Tibial nerve (tissue), 4 donors: ENCODE results near the gene HOXA11. TPM values are rescaled to one million over a fixed set of nuclear protein-coding genes. Genes with fewer than 3 reads are reported as not detected.

Source experiments
- DNase-seq, 2 donors: peaks; one replicate each; pipeline ENCODE4 v3.0.0-alpha.2; 2019; ENCODE audit warnings: low spot score in 2 of 2
- H3K27ac ChIP-seq, 4 donors: fragments of 200-600 bp; sonication (generic) in 3 of 4; one replicate each; pipeline ENCODE4 v1.5.1; 2017 to 2019; ENCODE audit warnings: mild to moderate bottlenecking in 1 of 4
- H3K27me3 ChIP-seq, 2 donors: fragments of 200-600 bp; sonication (generic) in 1 of 2; one replicate each; pipeline versions ENCODE4 v1.5.1 to v1.6.0; 2017 to 2019
- H3K36me3 ChIP-seq, 3 donors: fragments of 200-600 bp; sonication (generic); one replicate each; pipeline ENCODE4 v1.5.1; 2018 to 2019
- H3K4me1 ChIP-seq, 4 donors: fragments of 200-600 bp; sonication (generic) in 3 of 4; one replicate each; pipeline ENCODE4 v1.5.1; 2017 to 2019
- H3K4me3 ChIP-seq, 4 donors: fragments of 200-600 bp; sonication (generic) in 3 of 4; one replicate each; pipeline ENCODE4 v1.5.1; 2017 to 2019; ENCODE audit warnings: mild to moderate bottlenecking in 1 of 4, moderate library complexity in 1 of 4
- H3K9me3 ChIP-seq, 4 donors: fragments of 200-600 bp; sonication (generic) in 3 of 4; one replicate each; pipeline ENCODE4 v1.5.1; 2017 to 2019
- EP300 ChIP-seq, 2 donors: sonication (generic); formaldehyde crosslinking; IDR thresholded peaks; one replicate each; pipeline ENCODE4 v1.6.1; 2017; ENCODE audit warnings: antibody characterized with exemption in 2 of 2, mild to moderate bottlenecking in 1 of 2
- POLR2A ChIP-seq, 2 donors: fragments of 450-650 bp; IDR thresholded peaks; one replicate each; pipeline ENCODE4 v1.6.1; 2017; ENCODE audit warnings: antibody characterized with exemption in 2 of 2, mild to moderate bottlenecking in 2 of 2, moderate library complexity in 2 of 2
- WGBS, 2 donors: methylation state at CpG; one replicate each; pipeline ENCODE4 v1.1.5; 2018; 5-methylcytosine and 5-hydroxymethylcytosine counted together
- total RNA-seq, 4 donors: library from RNA; depleted of rRNA; stranded (reverse); fragments of >200 nt; gene quantifications; one replicate each; pipeline ENCODE4 v1.1.0, GENCODE V29; 2016
- TF ChIP-seq, protein P1 (sequence below), 5 experiments: fragments of 200-600 bp in 3 of 5; fragments of 450-650 bp in 2 of 5; sonication (generic) in 3 of 5; IDR thresholded peaks; one replicate each; pipeline ENCODE4 v1.5.1; 2016 to 2019; ENCODE audit warnings: antibody characterized with exemption in 5 of 5, mild to moderate bottlenecking in 3 of 5, moderate library complexity in 2 of 5

The HOXA11 gene
- total RNA-seq, 4 donors from 2014 or later: 5.0 to 13.2 (median 9.5) TPM

DNA sequence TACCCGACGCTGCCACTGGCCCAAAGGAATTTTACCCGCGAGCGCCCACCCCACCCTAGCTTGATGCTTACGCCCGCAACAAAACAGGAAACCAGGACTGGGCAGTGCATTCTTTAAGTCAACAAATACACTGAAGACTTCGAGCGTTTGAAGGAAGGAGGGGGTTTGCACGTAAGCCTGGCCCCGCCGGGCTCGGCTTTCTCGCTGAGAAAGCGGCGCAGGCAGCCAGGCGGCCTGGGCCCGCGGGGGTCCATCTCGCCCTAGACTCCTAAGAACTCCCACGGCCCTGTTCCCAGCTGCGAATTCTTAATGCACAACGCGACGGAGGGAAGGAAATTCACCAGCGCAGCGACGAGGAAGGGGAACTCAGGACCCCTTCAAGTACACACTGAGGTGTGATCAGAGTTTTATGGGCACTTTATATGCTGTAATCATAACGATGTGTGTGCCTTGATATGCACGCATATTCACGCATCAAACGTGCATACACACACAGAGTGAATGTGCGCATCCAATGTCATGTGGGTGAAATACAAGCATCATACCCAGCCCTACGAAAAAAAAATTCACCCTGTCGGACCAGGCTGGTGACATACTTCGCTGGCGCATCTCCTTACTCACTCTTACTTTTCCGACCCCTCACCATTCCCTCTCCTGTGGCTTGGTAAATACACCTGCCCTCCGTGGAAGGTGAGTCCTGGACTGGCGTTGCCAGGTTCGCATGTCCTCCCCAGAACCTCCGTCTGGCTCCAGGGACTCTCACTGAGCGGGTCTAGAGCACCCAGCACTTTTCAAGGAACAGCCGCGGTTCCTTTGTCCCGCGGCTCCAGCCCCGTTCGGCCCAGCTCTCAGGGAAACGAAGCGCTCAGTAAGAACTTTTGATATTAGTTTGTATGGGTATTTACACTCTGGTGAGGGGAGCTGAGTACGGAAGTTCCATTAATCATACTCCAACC is 20.6 kb upstream of the HOXA11 start:
- peak overlapping the region in 2 of 4 donors; percentile 6 to 35 for H3K4me3 ChIP-seq
- DNase-seq: no peak
- TF ChIP-seq EP300 (IDR thresholded peaks at IDR 0.05) (no peak), POLR2A (IDR thresholded peaks at IDR 0.05) (no peak)
- TF ChIP-seq, protein P1, sequence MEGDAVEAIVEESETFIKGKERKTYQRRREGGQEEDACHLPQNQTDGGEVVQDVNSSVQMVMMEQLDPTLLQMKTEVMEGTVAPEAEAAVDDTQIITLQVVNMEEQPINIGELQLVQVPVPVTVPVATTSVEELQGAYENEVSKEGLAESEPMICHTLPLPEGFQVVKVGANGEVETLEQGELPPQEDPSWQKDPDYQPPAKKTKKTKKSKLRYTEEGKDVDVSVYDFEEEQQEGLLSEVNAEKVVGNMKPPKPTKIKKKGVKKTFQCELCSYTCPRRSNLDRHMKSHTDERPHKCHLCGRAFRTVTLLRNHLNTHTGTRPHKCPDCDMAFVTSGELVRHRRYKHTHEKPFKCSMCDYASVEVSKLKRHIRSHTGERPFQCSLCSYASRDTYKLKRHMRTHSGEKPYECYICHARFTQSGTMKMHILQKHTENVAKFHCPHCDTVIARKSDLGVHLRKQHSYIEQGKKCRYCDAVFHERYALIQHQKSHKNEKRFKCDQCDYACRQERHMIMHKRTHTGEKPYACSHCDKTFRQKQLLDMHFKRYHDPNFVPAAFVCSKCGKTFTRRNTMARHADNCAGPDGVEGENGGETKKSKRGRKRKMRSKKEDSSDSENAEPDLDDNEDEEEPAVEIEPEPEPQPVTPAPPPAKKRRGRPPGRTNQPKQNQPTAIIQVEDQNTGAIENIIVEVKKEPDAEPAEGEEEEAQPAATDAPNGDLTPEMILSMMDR (IDR thresholded peaks at IDR 0.05): no peak
- no peaks in the 10 kb centered on the region for H3K9me3 ChIP-seq
- peaks cover 0 to 99% of the 10 kb centered on the region in 2 donors for H3K27me3 ChIP-seq
- H3K36me3 ChIP-seq: no peaks in the 10 kb centered on the region
- H3K4me1 ChIP-seq: peaks cover 0 to 44% (median 18%) of the 10 kb centered on the region in 4 donors
- WGBS, 2 donors: 19 to 32% methylated on average over 40 to 48 of the region's 52 CpGs
- H3K27ac ChIP-seq: no peak overlapping the region

DNA sequence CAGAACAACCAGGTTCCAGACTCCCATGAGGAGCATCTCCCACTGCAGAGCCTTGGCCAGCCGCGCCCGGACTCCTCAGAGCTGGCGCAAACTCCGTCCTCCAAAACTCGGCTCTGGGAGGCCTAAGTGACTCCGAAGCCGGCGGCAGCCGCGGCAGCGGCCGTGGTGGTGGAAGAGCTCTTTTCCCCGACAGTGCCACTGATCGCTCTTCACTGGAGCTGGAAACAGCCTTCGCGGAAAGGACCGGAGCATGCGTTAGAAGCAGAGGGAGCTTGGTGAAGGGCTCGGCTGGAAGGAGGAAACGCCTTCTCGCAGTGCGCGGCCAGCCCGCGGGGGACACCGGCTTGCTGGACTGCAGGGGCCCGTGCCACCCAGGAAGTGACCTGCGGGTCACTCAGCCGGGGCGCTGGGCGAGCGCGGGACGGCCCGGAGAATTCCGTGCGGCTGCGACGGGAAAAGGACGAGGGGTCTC is 19.9 kb upstream of the HOXA11 start:
- H3K27me3 ChIP-seq: peaks cover 0 to 97% of the 10 kb centered on the region in 2 donors

DNA sequence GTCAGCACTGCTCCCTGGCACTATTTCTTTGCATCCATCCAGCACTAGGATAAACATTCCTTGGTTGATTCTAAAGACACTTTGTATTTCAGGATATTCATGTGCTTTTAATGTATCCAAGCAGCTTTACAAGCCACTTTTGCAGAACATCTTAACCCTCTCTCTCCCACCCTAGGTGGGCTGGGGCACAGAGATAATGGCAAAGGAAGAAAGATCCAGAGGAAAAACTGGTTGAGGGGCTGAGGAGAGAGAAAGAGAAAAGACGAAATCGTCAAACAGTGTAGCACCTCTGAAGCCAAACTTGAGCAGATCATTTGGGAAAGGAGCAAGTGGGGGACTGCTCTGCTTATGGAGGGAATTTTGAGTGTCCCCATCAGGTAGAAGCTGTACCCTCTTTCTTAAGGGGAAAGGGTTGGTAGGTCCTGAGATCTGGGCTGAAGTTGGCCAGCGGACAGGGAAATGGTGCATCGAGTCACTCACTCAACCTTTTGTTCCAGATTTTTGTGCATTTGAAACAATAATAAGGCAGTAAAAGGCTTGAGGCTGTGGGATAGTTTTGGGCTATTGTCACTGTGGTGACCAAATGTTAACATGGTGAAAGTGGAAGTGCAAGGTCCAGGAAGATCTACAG is 19.0 kb upstream of the HOXA11 start:
- H3K9me3 ChIP-seq: no peaks in the 10 kb centered on the region
- no peaks in the 10 kb centered on the region for H3K36me3 ChIP-seq
- H3K4me3 ChIP-seq: no peak overlapping the region
- H3K27me3 ChIP-seq: peaks cover 0 to 93% of the 10 kb centered on the region in 2 donors
- peaks cover 0 to 52% (median 25%) of the 10 kb centered on the region in 4 donors for H3K4me1 ChIP-seq
- TF ChIP-seq POLR2A (IDR thresholded peaks at IDR 0.05): no peak
- TF ChIP-seq EP300 (IDR thresholded peaks at IDR 0.05): no peak
- TF ChIP-seq, protein P1 (IDR thresholded peaks at IDR 0.05): no peak
- 44 to 50% methylated on average over 4 of the region's 4 CpGs for WGBS, 2 donors
- no peak for DNase-seq
- no peak overlapping the region for H3K27ac ChIP-seq

More for the DNA sequence above, 19.9 kb upstream of the HOXA11 start:
- Histone ChIP-seq H3K27ac (no peak overlapping the region), H3K4me3 (peak overlapping the region in 2 of 4 donors; percentile 6 to 35), H3K36me3 (no peaks in the 10 kb centered on the region), H3K4me1 (peaks cover 0 to 47% (median 22%) of the 10 kb centered on the region in 4 donors), H3K9me3 (no peaks in the 10 kb centered on the region)
- TF ChIP-seq POLR2A (IDR thresholded peaks at IDR 0.05) (no peak), EP300 (IDR thresholded peaks at IDR 0.05) (no peak)
- TF ChIP-seq, protein P1 (IDR thresholded peaks at IDR 0.05): no peak
- WGBS, 2 donors: 4 to 11% methylated on average over 24 to 25 of the region's 41 CpGs
- no peak for DNase-seq

DNA sequence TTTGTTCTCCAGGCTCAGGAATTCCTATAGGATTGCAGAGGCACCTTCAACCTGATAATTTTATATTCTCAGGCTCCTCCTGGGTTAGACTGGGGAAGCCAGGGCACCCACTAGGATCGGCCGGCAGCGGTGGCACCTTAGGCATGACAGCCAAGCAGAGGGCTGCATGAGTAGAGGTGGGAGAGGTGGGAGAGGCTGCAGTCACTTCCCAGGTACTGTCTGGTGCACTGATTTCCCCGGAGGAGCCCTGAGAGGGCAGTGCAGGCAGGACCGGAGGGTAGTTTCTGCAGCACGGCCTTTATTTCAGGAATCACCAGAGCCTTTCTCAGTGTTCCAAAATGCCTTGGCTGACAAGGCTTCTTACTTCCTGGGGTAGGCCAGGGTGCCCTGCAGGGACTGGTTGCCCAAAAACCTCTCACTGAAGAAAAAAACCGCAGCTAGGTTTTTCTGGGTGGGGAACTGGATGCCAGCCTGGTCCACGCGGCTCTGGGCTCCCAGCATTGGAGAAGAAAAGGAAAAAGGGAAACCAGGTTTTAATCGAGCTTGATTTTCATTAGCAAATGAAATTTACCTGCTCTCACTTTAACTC is 18.4 kb upstream of the HOXA11 start:
- TF ChIP-seq, protein P1 (IDR thresholded peaks at IDR 0.05): no peak
- TF ChIP-seq POLR2A (IDR thresholded peaks at IDR 0.05) (no peak), EP300 (IDR thresholded peaks at IDR 0.05) (no peak)
- WGBS, 2 donors: 37 to 48% methylated on average over 10 of the region's 10 CpGs
- Histone ChIP-seq H3K27ac (no peak overlapping the region), H3K36me3 (no peaks in the 10 kb centered on the region), H3K4me1 (peaks cover 0 to 58% (median 29%) of the 10 kb centered on the region in 4 donors), H3K9me3 (no peaks in the 10 kb centered on the region), H3K27me3 (peaks cover 0 to 93% of the 10 kb centered on the region in 2 donors), H3K4me3 (no peak overlapping the region)
- no peak for DNase-seq
